Fibroblast of lung (primary cell): ENCODE results near the gene TSHZ2.

ENCODE experiments used
- EZH2 ChIP-seq: IDR thresholded peaks from 2 replicates; pipeline ENCODE4 v1.5.1; 2012; ENCODE audit warnings: low read length, control low read depth, mild to moderate bottlenecking; ENCODE audit errors: missing control alignments
- TF ChIP-seq, protein P1 (sequence below), 2 donors: IDR thresholded peaks in 1 of 2; conservative IDR thresholded peaks in 1 of 2; 1 replicate in 1 of 2; 2 replicates in 1 of 2; pipeline ENCODE4 v1.5.1; 2011 to 2012; ENCODE audit warnings: low read length in 2 of 2, control low read depth in 1 of 2, inconsistent platforms in 1 of 2, low read depth in 1 of 2, mild to moderate bottlenecking in 1 of 2

DNA sequence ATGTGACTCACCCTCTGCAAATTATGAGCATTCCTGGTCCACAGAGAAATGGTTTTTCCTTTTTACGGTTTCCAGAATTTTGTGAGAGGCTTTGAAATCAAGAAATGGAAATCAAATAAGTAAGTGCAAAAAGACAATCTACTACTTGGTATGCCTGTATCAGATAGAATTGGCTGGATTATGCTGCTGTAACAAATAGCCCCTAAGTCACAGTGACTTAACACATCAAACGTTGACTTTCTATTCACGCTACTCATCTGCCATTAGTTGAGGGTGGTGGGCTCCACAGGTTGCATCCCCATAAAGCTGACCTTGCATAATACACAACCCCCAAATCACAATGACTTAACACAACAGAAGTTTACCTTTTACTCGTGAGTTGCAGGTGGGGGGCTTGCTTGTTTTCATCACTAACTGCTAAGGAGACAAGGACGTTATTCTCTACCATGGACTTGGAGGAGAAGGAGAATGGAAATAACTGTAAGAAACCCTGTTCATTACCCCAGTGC is 44.4 kb downstream of the TSHZ2 start:
- TF ChIP-seq, protein P1, sequence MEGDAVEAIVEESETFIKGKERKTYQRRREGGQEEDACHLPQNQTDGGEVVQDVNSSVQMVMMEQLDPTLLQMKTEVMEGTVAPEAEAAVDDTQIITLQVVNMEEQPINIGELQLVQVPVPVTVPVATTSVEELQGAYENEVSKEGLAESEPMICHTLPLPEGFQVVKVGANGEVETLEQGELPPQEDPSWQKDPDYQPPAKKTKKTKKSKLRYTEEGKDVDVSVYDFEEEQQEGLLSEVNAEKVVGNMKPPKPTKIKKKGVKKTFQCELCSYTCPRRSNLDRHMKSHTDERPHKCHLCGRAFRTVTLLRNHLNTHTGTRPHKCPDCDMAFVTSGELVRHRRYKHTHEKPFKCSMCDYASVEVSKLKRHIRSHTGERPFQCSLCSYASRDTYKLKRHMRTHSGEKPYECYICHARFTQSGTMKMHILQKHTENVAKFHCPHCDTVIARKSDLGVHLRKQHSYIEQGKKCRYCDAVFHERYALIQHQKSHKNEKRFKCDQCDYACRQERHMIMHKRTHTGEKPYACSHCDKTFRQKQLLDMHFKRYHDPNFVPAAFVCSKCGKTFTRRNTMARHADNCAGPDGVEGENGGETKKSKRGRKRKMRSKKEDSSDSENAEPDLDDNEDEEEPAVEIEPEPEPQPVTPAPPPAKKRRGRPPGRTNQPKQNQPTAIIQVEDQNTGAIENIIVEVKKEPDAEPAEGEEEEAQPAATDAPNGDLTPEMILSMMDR (conservative IDR thresholded peaks at IDR 0.05 in 1 of 2, IDR thresholded peaks at IDR 0.05 in 1 of 2; ENCODE audit: low read depth in 1 of 2, low read length in 2 of 2), result no peak
- TF ChIP-seq EZH2, result no peak
